Peyer's patch (tissue), 4 donors: ENCODE data around the gene ST6GALNAC4. TPM values are rescaled to one million over a fixed set of nuclear protein-coding genes. Genes with fewer than 3 reads are reported as not detected.
A peak's percentile ranks its signal among the peaks of the same experiment; 100 is the strongest.

Experiments
- DNase-seq, 3 donors: peaks; one replicate each; pipeline ENCODE4 v3.0.0-alpha.2; 2017 to 2019
- H3K27ac ChIP-seq, 4 donors: fragments of 200-600 bp; sonication (generic); one replicate each; pipeline ENCODE4 v1.5.1; 2016 to 2019
- H3K27me3 ChIP-seq, 2 donors: fragments of 200-600 bp; sonication (generic); one replicate each; pipeline ENCODE4 v1.5.1; 2019
- H3K36me3 ChIP-seq, 3 donors: fragments of 200-600 bp; sonication (generic); one replicate each; pipeline ENCODE4 v1.5.1; 2016 to 2019
- H3K4me1 ChIP-seq, 4 donors: fragments of 200-600 bp; sonication (generic); one replicate each; pipeline ENCODE4 v1.5.1; 2016 to 2019
- H3K4me3 ChIP-seq, 4 donors: fragments of 200-600 bp; sonication (generic); 1 replicate in 3 of 4; 2 replicates in 1 of 4; pipeline ENCODE4 v1.5.1; 2016 to 2019; ENCODE audit warnings: mild to moderate bottlenecking in 1 of 4
- H3K9me3 ChIP-seq, 4 donors: fragments of 200-600 bp; sonication (generic); one replicate each; pipeline ENCODE4 v1.5.1; 2016 to 2019; ENCODE audit warnings: mild to moderate bottlenecking in 1 of 4
- POLR2A ChIP-seq, 2 donors: fragments of 450-650 bp; IDR thresholded peaks; one replicate each; pipeline ENCODE4 v1.5.1; 2017; ENCODE audit warnings: antibody characterized with exemption in 2 of 2, mild to moderate bottlenecking in 2 of 2, moderate library complexity in 2 of 2
- total RNA-seq, 4 donors: library from RNA; depleted of rRNA; stranded (reverse); fragments of >200 nt; gene quantifications; one replicate each; pipeline ENCODE4 v1.1.0, GENCODE V29; 2016
- TF ChIP-seq, protein P1 (sequence below), 6 experiments: fragments of 450-650 bp in 4 of 6; fragments of 200-600 bp in 2 of 6; sonication (generic) in 1 of 6; IDR thresholded peaks; one replicate each; pipeline ENCODE4 v1.5.1; 2017 to 2019; ENCODE audit warnings: antibody characterized with exemption in 6 of 6, mild to moderate bottlenecking in 3 of 6, moderate library complexity in 1 of 6

Gene ST6GALNAC4
- total RNA-seq, 4 donors from 2014 or later, result 39.9 to 119 (median 46.7) TPM

DNA sequence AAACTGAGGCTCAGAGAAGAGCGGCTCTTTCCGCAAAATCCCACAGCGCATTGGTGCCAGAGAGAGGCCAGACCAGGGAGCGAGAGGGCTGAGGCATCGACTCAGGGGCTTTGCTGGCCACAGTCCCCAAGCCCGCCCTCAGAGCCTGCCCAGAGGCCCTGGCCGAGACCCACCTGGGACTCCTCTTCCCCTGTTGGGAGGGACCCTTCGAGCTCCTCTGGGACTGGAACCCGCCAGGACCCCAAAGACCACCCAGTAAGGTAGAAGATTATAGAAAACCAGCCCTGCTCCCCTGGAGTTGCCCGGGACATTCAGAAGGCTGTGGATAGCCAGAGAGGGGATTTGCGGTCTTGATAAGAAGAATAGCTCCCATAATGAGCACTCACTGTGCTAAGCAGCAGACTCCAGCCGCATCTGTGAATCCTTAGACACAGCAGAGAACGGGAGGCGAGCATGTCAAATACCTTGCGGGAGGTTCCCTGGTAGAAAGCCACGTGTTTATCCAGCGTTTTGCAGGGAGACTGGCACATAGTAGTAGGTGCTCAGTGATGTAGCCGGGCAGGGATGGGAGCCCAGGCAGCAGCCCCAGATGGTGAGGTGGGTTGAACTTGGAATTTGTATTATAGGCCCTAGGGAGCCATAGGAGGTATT lies 38.7 kb downstream of the ST6GALNAC4 start:
- Histone ChIP-seq H3K4me3 (peak overlapping the region; percentile 27 to 70 (median 48)), H3K9me3 (no peaks in the 10 kb centered on the region), H3K4me1 (peaks cover 0 to 45% (median 0%) of the 10 kb centered on the region in 4 donors), H3K27ac (peak overlapping the region in 2 of 4 donors; percentile 50 to 67), H3K27me3 (no peaks in the 10 kb centered on the region), H3K36me3 (no peaks in the 10 kb centered on the region)
- TF ChIP-seq, protein P1, sequence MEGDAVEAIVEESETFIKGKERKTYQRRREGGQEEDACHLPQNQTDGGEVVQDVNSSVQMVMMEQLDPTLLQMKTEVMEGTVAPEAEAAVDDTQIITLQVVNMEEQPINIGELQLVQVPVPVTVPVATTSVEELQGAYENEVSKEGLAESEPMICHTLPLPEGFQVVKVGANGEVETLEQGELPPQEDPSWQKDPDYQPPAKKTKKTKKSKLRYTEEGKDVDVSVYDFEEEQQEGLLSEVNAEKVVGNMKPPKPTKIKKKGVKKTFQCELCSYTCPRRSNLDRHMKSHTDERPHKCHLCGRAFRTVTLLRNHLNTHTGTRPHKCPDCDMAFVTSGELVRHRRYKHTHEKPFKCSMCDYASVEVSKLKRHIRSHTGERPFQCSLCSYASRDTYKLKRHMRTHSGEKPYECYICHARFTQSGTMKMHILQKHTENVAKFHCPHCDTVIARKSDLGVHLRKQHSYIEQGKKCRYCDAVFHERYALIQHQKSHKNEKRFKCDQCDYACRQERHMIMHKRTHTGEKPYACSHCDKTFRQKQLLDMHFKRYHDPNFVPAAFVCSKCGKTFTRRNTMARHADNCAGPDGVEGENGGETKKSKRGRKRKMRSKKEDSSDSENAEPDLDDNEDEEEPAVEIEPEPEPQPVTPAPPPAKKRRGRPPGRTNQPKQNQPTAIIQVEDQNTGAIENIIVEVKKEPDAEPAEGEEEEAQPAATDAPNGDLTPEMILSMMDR (IDR thresholded peaks at IDR 0.05), result no peak
- TF ChIP-seq POLR2A (IDR thresholded peaks at IDR 0.05), result no peak
- no peak for DNase-seq

DNA sequence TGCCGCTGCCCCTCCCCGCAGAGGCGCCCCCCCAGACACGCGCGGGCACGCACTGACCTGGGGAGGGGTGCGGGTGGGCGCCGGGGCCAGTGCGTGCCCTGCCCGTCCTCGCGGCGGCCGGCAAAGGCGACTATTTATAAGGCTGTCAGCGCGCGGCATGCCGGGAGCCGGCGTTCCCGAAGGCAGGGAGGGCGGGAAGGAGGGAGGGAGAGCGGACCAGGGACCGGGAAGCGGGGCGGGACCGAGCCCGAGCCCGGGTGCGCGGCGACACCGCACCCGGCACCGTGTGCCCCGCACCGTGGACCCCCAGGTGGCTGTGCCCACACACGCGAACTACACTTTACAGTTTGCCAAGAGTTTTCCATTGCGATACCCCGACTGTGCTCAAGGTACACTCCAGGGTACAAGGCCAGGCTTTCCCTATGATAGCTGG lies 39.3 kb downstream of the ST6GALNAC4 start, which contains the start of gene AK1:
Gene AK1 (minus strand): TSS at position 110 of the 433 bp plus-strand sequence. CDS start 3,058 bp downstream, outside the sequence.
- H3K4me1 ChIP-seq, result peaks cover 0 to 45% (median 0%) of the 10 kb centered on the region in 4 donors
- H3K4me3 ChIP-seq, result peak within 1 kb of the TSS; percentile 27 to 70 (median 48)
- no peaks in the 10 kb centered on the region for H3K9me3 ChIP-seq
- no peaks in the 10 kb centered on the region for H3K36me3 ChIP-seq
- peak within 1 kb of the TSS; percentile 38 to 74 (median 58) for H3K27ac ChIP-seq
- DNase-seq, result peak in 2 of 3 donors; percentile 77 to 83
- no peaks in the 10 kb centered on the region for H3K27me3 ChIP-seq
- TF ChIP-seq, protein P1 (IDR thresholded peaks at IDR 0.05), result no peak
- peak in 1 of 2 donors; percentile 21 for TF ChIP-seq POLR2A (IDR thresholded peaks at IDR 0.05)

DNA sequence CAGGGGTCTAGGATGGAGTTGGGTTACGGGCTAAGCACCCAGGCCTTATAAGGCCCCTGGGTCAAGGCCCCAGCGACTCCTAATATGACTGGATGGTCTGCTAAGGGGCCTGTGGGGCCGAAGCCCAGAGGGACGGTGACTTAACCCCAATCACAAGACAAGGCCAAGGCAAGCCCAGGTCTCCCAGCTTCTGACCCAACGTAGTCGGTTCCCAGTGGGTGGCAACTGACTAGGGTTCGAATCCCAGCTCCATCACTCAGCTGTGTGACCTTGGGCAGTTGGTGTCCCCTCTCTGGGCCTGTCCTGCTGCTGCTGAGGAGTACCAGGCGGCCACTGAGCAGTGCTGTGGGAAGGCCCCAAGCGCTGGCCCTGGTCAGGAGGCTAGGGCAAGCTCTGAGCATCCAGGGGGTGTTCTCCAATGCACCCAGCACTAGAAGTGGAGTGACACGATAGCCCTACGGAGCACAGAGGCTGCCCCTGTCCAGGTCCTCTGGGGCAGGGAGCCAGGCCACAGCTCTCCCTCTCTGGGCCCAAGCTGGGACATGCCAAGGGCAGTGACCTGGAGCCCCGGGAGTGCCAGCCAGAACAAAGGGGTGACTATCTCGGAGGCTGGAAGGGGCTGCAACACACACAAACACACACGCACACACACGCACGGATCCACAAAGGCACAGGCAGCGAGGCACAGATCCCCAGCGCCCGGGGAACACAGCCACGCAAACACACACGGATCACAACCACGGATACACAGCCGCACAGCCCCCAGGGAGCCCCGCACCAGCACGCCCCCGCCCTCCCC lies 39.9 kb downstream of the ST6GALNAC4 start:
- H3K27me3 ChIP-seq, result no peaks in the 10 kb centered on the region
- TF ChIP-seq, protein P1 (IDR thresholded peaks at IDR 0.05), result no peak
- H3K36me3 ChIP-seq, result no peaks in the 10 kb centered on the region
- H3K27ac ChIP-seq, result peak overlapping the region; percentile 38 to 74 (median 58)
- H3K4me3 ChIP-seq, result peak overlapping the region; percentile 27 to 70 (median 48)
- DNase-seq, result no peak
- H3K9me3 ChIP-seq, result no peaks in the 10 kb centered on the region
- peaks cover 0 to 45% (median 0%) of the 10 kb centered on the region in 4 donors for H3K4me1 ChIP-seq

DNA sequence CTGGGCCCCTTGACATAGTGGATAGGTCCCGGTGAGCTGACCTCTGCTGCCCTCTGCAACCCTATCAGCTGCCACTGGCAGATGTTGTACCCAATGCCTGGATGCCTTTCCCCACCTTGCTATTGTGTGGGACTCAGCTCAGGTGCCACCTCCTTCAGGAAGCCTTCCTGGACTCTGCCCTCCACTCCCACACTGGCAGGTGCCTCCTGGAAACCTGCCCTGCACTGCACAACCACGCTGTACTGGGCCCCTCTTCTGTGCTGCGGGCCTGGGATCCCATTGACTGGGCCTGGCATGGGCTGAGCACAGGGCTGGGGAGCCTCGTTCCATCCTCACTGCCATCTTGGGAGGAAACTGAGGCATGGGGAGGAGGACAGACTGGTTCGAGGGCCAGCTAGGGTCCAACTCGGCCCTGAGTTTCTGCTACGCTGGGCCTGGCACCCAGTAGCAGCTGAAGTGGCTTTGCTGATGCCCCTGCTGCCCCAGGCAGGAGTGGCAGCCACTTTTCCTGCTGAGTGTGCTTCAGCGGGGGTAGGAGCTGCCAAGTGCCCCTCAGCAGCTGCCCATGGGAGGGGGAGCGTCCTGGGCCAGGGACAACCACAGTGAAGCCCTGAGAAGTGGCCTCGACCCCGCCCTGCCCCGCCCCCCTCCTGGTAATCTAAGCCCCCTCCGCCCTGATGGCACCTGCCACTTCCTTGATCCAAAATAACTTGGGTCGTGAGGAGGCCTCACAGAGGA lies 40.6 kb downstream of the ST6GALNAC4 start:
- Histone ChIP-seq H3K27ac (no peak overlapping the region), H3K36me3 (no peaks in the 10 kb centered on the region), H3K9me3 (no peaks in the 10 kb centered on the region), H3K4me1 (peaks cover 0 to 45% (median 0%) of the 10 kb centered on the region in 4 donors), H3K4me3 (no peak overlapping the region), H3K27me3 (no peaks in the 10 kb centered on the region)
- TF ChIP-seq, protein P1 (IDR thresholded peaks at IDR 0.05), result no peak
- no peak for TF ChIP-seq POLR2A (IDR thresholded peaks at IDR 0.05)
- no peak for DNase-seq

DNA sequence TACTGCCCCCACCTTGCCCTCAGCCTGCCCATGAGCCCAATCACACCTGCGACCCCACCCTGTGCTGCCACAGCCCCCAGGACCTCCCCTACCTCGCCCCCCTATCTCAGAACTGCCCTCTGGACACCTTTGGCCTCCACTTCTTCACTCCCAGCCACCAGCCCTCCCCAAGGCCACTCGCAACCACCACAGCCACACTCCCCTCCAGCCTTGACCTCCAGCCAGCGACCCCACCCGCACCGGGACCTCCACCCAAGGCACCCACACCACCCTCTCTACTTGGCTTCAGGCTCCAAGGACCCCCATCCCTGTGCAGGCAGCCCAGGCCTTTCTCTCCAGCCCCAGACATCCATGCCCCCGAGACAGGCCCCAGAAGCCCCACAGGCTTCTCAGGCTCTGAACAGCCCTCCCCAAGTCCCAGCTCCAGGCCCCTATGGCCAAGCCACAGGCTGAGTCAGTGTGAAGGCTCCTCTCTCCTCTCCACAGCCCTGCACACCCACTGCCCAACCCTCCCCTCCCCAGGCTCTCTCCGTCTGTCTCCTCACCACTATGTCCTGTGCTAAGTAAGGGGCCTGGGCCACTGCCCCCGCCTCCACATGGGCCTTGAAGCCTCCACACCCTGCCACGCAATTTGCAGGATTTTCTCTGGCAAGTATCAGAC lies 41.4 kb downstream of the ST6GALNAC4 start:
- Histone ChIP-seq H3K27me3 (no peaks in the 10 kb centered on the region), H3K4me1 (peaks cover 0 to 45% (median 0%) of the 10 kb centered on the region in 4 donors), H3K27ac (no peak overlapping the region), H3K9me3 (no peaks in the 10 kb centered on the region), H3K36me3 (no peaks in the 10 kb centered on the region), H3K4me3 (no peak overlapping the region)
- TF ChIP-seq POLR2A (IDR thresholded peaks at IDR 0.05), result no peak
- TF ChIP-seq, protein P1 (IDR thresholded peaks at IDR 0.05), result no peak
- DNase-seq, result no peak
